Measurements from ENCODE around the gene ITPR2.

DNA sequence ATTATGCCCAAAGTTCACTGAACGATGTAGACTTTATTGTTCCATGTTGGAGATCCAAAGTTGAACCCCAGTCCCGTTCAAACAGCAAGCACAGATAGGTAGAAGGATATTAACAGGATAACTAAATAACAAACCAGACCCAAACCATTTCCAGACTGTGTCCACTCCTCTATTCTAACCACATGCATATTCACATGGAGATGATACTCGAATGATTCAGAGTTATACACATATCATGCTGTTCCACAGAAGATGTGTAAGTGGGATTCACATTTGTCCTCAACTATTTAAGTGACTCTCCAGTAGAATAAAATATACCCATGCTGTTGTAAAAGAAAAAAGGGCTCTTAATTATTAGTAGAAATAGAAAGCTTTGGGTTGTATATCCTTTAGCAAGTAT, 185.9 kb downstream of the ITPR2 start:
- TF ChIP-seq, protein P1, sequence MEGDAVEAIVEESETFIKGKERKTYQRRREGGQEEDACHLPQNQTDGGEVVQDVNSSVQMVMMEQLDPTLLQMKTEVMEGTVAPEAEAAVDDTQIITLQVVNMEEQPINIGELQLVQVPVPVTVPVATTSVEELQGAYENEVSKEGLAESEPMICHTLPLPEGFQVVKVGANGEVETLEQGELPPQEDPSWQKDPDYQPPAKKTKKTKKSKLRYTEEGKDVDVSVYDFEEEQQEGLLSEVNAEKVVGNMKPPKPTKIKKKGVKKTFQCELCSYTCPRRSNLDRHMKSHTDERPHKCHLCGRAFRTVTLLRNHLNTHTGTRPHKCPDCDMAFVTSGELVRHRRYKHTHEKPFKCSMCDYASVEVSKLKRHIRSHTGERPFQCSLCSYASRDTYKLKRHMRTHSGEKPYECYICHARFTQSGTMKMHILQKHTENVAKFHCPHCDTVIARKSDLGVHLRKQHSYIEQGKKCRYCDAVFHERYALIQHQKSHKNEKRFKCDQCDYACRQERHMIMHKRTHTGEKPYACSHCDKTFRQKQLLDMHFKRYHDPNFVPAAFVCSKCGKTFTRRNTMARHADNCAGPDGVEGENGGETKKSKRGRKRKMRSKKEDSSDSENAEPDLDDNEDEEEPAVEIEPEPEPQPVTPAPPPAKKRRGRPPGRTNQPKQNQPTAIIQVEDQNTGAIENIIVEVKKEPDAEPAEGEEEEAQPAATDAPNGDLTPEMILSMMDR (IDR thresholded peaks at IDR 0.05; ENCODE audit: insufficient read depth, low read length) = no peak
- TF ChIP-seq, protein P2, sequence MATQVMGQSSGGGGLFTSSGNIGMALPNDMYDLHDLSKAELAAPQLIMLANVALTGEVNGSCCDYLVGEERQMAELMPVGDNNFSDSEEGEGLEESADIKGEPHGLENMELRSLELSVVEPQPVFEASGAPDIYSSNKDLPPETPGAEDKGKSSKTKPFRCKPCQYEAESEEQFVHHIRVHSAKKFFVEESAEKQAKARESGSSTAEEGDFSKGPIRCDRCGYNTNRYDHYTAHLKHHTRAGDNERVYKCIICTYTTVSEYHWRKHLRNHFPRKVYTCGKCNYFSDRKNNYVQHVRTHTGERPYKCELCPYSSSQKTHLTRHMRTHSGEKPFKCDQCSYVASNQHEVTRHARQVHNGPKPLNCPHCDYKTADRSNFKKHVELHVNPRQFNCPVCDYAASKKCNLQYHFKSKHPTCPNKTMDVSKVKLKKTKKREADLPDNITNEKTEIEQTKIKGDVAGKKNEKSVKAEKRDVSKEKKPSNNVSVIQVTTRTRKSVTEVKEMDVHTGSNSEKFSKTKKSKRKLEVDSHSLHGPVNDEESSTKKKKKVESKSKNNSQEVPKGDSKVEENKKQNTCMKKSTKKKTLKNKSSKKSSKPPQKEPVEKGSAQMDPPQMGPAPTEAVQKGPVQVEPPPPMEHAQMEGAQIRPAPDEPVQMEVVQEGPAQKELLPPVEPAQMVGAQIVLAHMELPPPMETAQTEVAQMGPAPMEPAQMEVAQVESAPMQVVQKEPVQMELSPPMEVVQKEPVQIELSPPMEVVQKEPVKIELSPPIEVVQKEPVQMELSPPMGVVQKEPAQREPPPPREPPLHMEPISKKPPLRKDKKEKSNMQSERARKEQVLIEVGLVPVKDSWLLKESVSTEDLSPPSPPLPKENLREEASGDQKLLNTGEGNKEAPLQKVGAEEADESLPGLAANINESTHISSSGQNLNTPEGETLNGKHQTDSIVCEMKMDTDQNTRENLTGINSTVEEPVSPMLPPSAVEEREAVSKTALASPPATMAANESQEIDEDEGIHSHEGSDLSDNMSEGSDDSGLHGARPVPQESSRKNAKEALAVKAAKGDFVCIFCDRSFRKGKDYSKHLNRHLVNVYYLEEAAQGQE (IDR thresholded peaks at IDR 0.05; ENCODE audit: insufficient replicate concordance, low read depth) = no peak

All from HL-60 (cell line).